Measurements from ENCODE around the gene CCDC12.

GRCh38 chr3:46930945-46931403, 45.6 kb downstream of the CCDC12 start:
- TF ChIP-seq CTCF (IDR thresholded peaks at IDR 0.05) (no peak), POLR2A (IDR thresholded peaks at IDR 0.05) (no peak)

Data from lower leg skin (tissue), 3 donors.